Fibroblast of the aortic adventitia (primary cell): Measurements from ENCODE around the gene VWA8. TPM values are rescaled to one million over a fixed set of nuclear protein-coding genes. Genes with fewer than 3 reads are reported as not detected.
A peak's percentile ranks its signal among the peaks of the same experiment; 100 is the strongest.

Experiments
- DNase-seq: peaks from one replicate; pipeline ENCODE4 v3.0.0-alpha.2; 2010; ENCODE audit warnings: low read depth
- H3K4me3 ChIP-seq: 2 replicates; pipeline ENCODE4 v1.5.1; 2011; ENCODE audit warnings: low read depth, mild to moderate bottlenecking, control low read depth, low read length, moderate library complexity
- CTCF ChIP-seq: IDR thresholded peaks from 2 replicates; pipeline ENCODE4 v1.5.1; 2011; ENCODE audit warnings: mild to moderate bottlenecking, low read length, control low read depth, inconsistent platforms; ENCODE audit not compliant: insufficient read depth
- total RNA-seq: library from RNA; depleted of rRNA; stranded (reverse); fragments of >200 nt; gene quantifications from 2 replicates; pipeline ENCODE4 v1.2.3, GENCODE V29; 2012; ENCODE audit warnings: low replicate concordance

The VWA8 gene
- total RNA-seq, 1 donor: 27.2 TPM

DNA sequence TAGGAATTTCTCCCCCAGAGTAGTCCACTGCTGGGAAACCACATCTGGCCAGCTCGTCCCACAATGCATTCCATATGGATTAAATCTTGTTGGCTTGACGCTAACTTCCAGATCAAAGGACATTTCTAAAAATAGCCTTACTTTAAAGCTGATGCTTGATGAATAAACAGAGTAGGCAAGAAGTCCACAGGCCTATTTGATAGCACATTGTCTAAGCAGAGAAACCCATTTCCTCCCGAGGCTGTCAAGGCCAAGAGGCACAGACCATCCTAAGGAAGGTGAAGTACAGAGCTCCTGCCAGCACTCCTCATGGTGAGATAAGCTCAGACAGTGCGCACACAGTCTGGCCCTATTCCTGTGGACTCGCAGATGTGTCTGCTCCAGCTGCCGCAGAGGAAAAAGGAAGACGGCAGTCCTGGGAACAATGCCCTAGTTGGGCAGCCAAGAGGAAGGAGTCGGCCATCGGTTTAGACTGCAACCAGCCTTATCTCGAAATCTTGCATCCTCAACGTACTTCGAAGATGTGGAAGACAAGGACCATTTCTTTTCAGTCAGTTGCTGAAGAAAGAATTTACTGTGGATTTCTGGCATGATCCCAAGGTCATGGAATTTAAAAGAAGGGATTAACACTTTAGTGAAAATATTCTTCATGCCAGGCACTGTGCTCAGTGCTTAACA, 346.8 kb downstream of the VWA8 start:
- no peak overlapping the region for H3K4me3 ChIP-seq

GRCh38 chr13:41613471-41613870, 347.4 kb downstream of the VWA8 start:
- no peak for TF ChIP-seq CTCF
- DNase-seq: no peak

More for the DNA sequence above, 346.8 kb downstream of the VWA8 start:
- no peak for TF ChIP-seq CTCF
- peak; percentile 96 for DNase-seq

DNA sequence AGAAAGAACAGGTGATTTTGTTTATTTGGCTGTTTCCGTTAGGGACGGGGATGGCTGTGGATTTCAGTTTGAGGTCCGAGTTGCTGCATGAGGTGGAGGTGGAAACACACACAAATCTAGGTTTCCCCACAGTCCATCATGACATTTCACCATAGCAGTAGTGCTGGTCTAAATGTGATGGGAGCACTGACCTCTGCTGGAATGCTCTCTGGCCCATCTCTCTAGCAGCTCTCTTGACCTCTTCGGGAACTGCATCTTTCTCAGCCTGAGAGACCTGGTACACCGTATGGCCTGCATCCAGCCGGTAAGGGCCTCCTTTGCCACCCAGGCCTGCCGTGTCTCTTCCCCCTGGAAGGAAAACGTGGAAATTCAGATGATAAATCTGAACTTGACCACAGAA, 349.5 kb downstream of the VWA8 start:
- no peak overlapping the region for H3K4me3 ChIP-seq
- DNase-seq: no peak
- no peak for TF ChIP-seq CTCF

More at GRCh38 chr13:41613471-41613870, 347.4 kb downstream of the VWA8 start:
- H3K4me3 ChIP-seq: no peak overlapping the region

GRCh38 chr13:41610404-41610803, 350.5 kb downstream of the VWA8 start:
- no peak for TF ChIP-seq CTCF
- H3K4me3 ChIP-seq: no peak overlapping the region
- DNase-seq: peak; percentile 82

DNA sequence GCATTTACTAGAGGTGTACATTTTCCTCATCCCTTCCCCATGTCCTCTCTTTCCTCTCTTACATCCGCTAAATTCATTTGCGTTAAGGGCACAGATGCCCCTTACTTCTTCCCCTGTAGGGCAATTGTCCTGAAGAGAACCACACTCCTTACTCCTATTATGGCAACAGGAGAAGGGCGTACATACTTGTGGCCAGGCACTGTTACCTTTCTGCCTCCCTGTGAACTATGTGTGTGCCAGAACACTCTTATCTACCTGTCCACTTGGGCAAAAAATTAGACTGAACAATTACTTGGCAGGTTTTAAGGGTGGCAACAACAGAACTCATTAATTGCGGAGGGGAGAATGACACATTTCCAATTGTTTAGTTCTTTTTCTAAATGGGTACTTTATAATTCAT, 351.1 kb downstream of the VWA8 start:
- no peak for DNase-seq
- TF ChIP-seq CTCF: no peak
- no peak overlapping the region for H3K4me3 ChIP-seq

DNA sequence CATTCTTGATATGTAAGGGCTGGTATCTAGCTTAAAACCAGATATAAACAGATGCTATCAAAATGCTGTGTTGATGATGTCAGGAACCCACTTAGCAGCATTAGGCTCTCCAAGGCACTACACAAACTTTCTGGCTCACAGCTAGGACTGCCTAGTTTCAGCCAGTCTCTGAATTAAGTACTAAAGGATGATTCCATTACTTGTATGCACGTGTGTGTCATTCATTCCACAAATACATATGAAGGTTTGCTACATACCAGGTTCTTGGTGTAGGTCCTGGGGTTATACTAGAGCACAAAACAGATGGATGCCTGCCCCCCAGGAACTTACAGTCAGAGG, 352.1 kb downstream of the VWA8 start:
- H3K4me3 ChIP-seq: no peak overlapping the region
- DNase-seq: no peak
- TF ChIP-seq CTCF: no peak
